CD14-positive monocyte (primary cell): ENCODE data around the gene VSX1. TPM values are rescaled to one million over a fixed set of nuclear protein-coding genes. Genes with fewer than 3 reads are reported as not detected.

Experiments
- DNase-seq, 3 donors: peaks; one replicate each; pipeline ENCODE4 v3.0.0-alpha.2; 2011 to 2022
- H2AFZ ChIP-seq: 2 replicates; pipeline ENCODE4 v1.6.0; 2012; ENCODE audit warnings: mild to moderate bottlenecking, low read depth, low read length, inconsistent platforms; ENCODE audit not compliant: insufficient read depth, poor library complexity, severe bottlenecking
- H3K27ac ChIP-seq, 2 donors: 1 replicate in 1 of 2; 2 replicates in 1 of 2; pipeline ENCODE4 v1.5.1; 2012 to 2013; ENCODE audit warnings: low read length in 2 of 2, control low read depth in 1 of 2, inconsistent platforms in 1 of 2, low read depth in 1 of 2, mild to moderate bottlenecking in 1 of 2
- H3K27me3 ChIP-seq, 2 donors: one replicate each; pipeline versions ENCODE4 v1.6.0 to v1.6.1; 2011 to 2013; ENCODE audit warnings: low read length in 2 of 2; ENCODE audit not compliant: control insufficient read depth in 2 of 2, insufficient read depth in 2 of 2
- H3K36me3 ChIP-seq, 2 donors: replicated peaks in 1 of 2; 1 replicate in 1 of 2; 2 replicates in 1 of 2; pipeline versions ENCODE4 v1.5.1 to v1.6.1; 2012 to 2013; ENCODE audit warnings: low read length in 2 of 2, control low read depth in 1 of 2, inconsistent platforms in 1 of 2, mild to moderate bottlenecking in 1 of 2; ENCODE audit not compliant: insufficient read depth in 2 of 2, control insufficient read depth in 1 of 2
- H3K4me1 ChIP-seq, 2 donors: 1 replicate in 1 of 2; 2 replicates in 1 of 2; pipeline versions ENCODE4 v1.5.1 to v1.6.1; 2012 to 2013; ENCODE audit warnings: low read length in 2 of 2, control low read depth in 1 of 2, inconsistent platforms in 1 of 2, mild to moderate bottlenecking in 1 of 2, moderate library complexity in 1 of 2; ENCODE audit not compliant: insufficient read depth in 2 of 2, control insufficient read depth in 1 of 2
- H3K4me2 ChIP-seq: replicated peaks from 2 replicates; pipeline ENCODE3; 2012; ENCODE audit warnings: low read length, moderate library complexity, mild to moderate bottlenecking; ENCODE audit not compliant: poor library complexity, severe bottlenecking; ENCODE audit errors: extremely low read depth
- H3K4me3 ChIP-seq, 3 experiments: fragments of 200-600 bp in 1 of 3; sonication (generic) in 1 of 3; replicated peaks in 1 of 3; 1 replicate in 2 of 3; 2 replicates in 1 of 3; pipeline ENCODE4 v1.5.1; 2011 to 2013; ENCODE audit warnings: low read length in 3 of 3, mild to moderate bottlenecking in 3 of 3, control low read depth in 2 of 3, low read depth in 2 of 3, inconsistent platforms in 1 of 3, moderate library complexity in 1 of 3
- H3K79me2 ChIP-seq: 2 replicates; pipeline ENCODE4 v1.6.0; 2012; ENCODE audit warnings: mild to moderate bottlenecking, control low read depth, inconsistent platforms, low read length, moderate library complexity; ENCODE audit not compliant: insufficient read depth
- H3K9ac ChIP-seq: 2 replicates; pipeline ENCODE4 v1.6.0; 2017; ENCODE audit warnings: low read length, mild to moderate bottlenecking; ENCODE audit not compliant: insufficient read depth, poor library complexity, severe bottlenecking
- H3K9me3 ChIP-seq, 2 donors: replicated peaks in 1 of 2; 1 replicate in 1 of 2; 2 replicates in 1 of 2; pipeline versions ENCODE4 v1.5.1 to v1.6.1; 2012 to 2013; ENCODE audit warnings: low read length in 2 of 2, control low read depth in 1 of 2; ENCODE audit not compliant: control insufficient read depth in 1 of 2, insufficient read depth in 1 of 2
- H4K20me1 ChIP-seq: 2 replicates; pipeline ENCODE4 v1.6.0; 2012; ENCODE audit warnings: mild to moderate bottlenecking, low read length, control low read depth, moderate library complexity; ENCODE audit not compliant: insufficient read depth
- H3K27ac Mint-ChIP-seq, 7 donors: one replicate each; pipeline ENCODE4 v1.8.0; 2020; ENCODE audit warnings: mild to moderate bottlenecking in 7 of 7, mixed read lengths in 7 of 7, moderate library complexity in 6 of 7, inconsistent platforms in 2 of 7
- H3K27me3 Mint-ChIP-seq, 3 donors: one replicate each; pipeline ENCODE4 v1.8.0; 2021 to 2022; ENCODE audit warnings: low read depth in 3 of 3, mild to moderate bottlenecking in 3 of 3, mixed read lengths in 3 of 3, moderate library complexity in 3 of 3, inconsistent platforms in 1 of 3
- H3K36me3 Mint-ChIP-seq, 2 donors: one replicate each; pipeline ENCODE4 v1.8.0; 2020; ENCODE audit warnings: mixed read lengths in 2 of 2, inconsistent platforms in 1 of 2, mild to moderate bottlenecking in 1 of 2
- H3K4me1 Mint-ChIP-seq: one replicate; pipeline ENCODE4 v1.8.0; 2020; ENCODE audit warnings: mild to moderate bottlenecking, mixed read lengths
- H3K4me3 Mint-ChIP-seq, 2 donors: one replicate each; pipeline ENCODE4 v1.8.0; 2020; ENCODE audit warnings: mild to moderate bottlenecking in 2 of 2, mixed read lengths in 2 of 2, moderate library complexity in 1 of 2
- H3K9me3 Mint-ChIP-seq, 7 donors: one replicate each; pipeline ENCODE4 v1.8.0; 2020 to 2022; ENCODE audit warnings: mixed read lengths in 7 of 7, mild to moderate bottlenecking in 6 of 7, moderate library complexity in 6 of 7, inconsistent platforms in 2 of 7
- CTCF ChIP-seq: fragments of 200-600 bp; IDR thresholded peaks from one replicate; pipeline ENCODE4 v1.8.0; 2022; ENCODE audit warnings: antibody characterized with exemption, mild to moderate bottlenecking
- WGBS: methylation state at CpG from one replicate; pipeline ENCODE4 v1.1.5; 2013; ENCODE audit warnings: missing lambda C conversion rate; ENCODE audit not compliant: insufficient coverage; 5-methylcytosine and 5-hydroxymethylcytosine counted together
- intact Hi-C, 2 donors: fragments of 100-400 bp; cut with micrococcal nuclease; formaldehyde crosslinking; loops; one replicate each; pipeline versions ENCODE4 v1.15.0 to v1.15.1; 2023
- polyA plus RNA-seq, 3 donors: library from polyadenylated mRNA; depleted of rRNA in 1 of 3; unstranded in 2 of 3; stranded (reverse) in 1 of 3; fragments of 300-500 nt in 2 of 3; fragments of >200 nt in 1 of 3; fragmentation: Illumina TruSeq in 2 of 3; gene quantifications; 1 replicate in 2 of 3; 2 replicates in 1 of 3; pipeline ENCODE4 v1.2.3, GENCODE V29; 2012 to 2021

Gene VSX1
- polyA plus RNA-seq, 3 donors: not detected

DNA sequence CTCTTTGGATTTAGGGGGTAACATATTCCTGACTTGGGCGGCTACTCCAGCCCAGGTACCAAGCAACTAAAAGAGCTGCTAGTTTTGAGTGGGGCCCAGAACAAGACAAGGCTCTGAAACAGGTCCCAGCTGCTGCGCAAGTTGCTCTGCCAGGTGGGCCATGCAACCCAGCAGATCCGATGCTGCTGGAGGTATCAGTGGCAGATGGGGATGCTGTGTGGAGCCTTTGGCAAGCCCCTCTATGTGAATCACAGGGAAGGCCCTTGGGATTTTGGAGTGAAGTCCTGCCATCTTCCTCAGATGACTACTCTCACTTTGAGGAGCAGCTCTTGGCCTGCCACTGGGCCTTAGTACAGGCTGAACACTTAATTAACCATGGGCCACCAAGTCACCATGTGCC is 43.7 kb upstream of the VSX1 start:
- H3K27ac Mint-ChIP-seq: no peak overlapping the region
- no peak overlapping the region for H3K4me3 Mint-ChIP-seq
- no peak for TF ChIP-seq CTCF
- Histone ChIP-seq H3K36me3 (no peaks in the 10 kb centered on the region), H3K4me3 (no peak overlapping the region), H3K9ac (no peak overlapping the region), H3K27ac (no peak overlapping the region), H3K4me1 (no peaks in the 10 kb centered on the region), H3K9me3 (peaks cover 0 to 12% of the 10 kb centered on the region in 2 donors), H3K79me2 (no peaks in the 10 kb centered on the region), H2AFZ (no peak overlapping the region), H4K20me1 (no peaks in the 10 kb centered on the region), H3K27me3 (peaks cover 0 to 2% of the 10 kb centered on the region in 2 donors), H3K4me2 (no peak overlapping the region)
- intact Hi-C loops: no loop called here
- WGBS: 87% methylated on average over 3 of the region's 3 CpGs
- H3K27me3 Mint-ChIP-seq: peaks cover 0 to 8% (median 6%) of the 10 kb centered on the region in 3 donors
- no peak for DNase-seq
- H3K36me3 Mint-ChIP-seq: no peaks in the 10 kb centered on the region
- H3K9me3 Mint-ChIP-seq: peaks cover 2 to 11% (median 5%) of the 10 kb centered on the region in 7 donors
- H3K4me1 Mint-ChIP-seq: no peaks in the 10 kb centered on the region

- Mint-ChIP-seq H3K4me3 (no peak overlapping the region), H3K27ac (no peak overlapping the region), H3K4me1 (no peaks in the 10 kb centered on the region), H3K27me3 (peaks cover 6 to 11% (median 9%) of the 10 kb centered on the region in 3 donors), H3K9me3 (peaks cover 0 to 2% (median 0%) of the 10 kb centered on the region in 7 donors), H3K36me3 (no peaks in the 10 kb centered on the region)
- no peak overlapping the region for H3K9ac ChIP-seq
- H3K4me1 ChIP-seq: no peaks in the 10 kb centered on the region
- H3K4me2 ChIP-seq: no peak overlapping the region
- H3K4me3 ChIP-seq: no peak overlapping the region
- DNase-seq: no peak
- H4K20me1 ChIP-seq: no peaks in the 10 kb centered on the region
- H2AFZ ChIP-seq: no peak overlapping the region
- H3K27ac ChIP-seq: no peak overlapping the region
- no peak for TF ChIP-seq CTCF
- H3K9me3 ChIP-seq: no peaks in the 10 kb centered on the region
- intact Hi-C loops: no loop called here
- peaks cover 0 to 2% of the 10 kb centered on the region in 2 donors for H3K27me3 ChIP-seq
- H3K79me2 ChIP-seq: no peaks in the 10 kb centered on the region
- no CpG with 5 or more reads among the region's 2 CpGs for WGBS
- no peaks in the 10 kb centered on the region for H3K36me3 ChIP-seq
Measured at GRCh38 chr20:25120920-25121319, 39.0 kb upstream of the VSX1 start.
